HFFc6 (cell line): ENCODE data around the gene RECQL. TPM values are rescaled to one million over a fixed set of nuclear protein-coding genes. Genes with fewer than 3 reads are reported as not detected.

Experiments used
- DNase-seq: peaks from one replicate; pipeline ENCODE4 v3.0.0-alpha.2; 2018
- H3K27ac Mint-ChIP-seq: 2 replicates; pipeline ENCODE4 v1.8.0; 2020; ENCODE audit warnings: mild to moderate bottlenecking, mixed read lengths
- H3K27me3 Mint-ChIP-seq: 2 replicates; pipeline ENCODE4 v1.8.0; 2021; ENCODE audit warnings: mild to moderate bottlenecking, moderate library complexity, mixed read lengths; ENCODE audit not compliant: insufficient read depth
- H3K36me3 Mint-ChIP-seq: 2 replicates; pipeline ENCODE4 v1.8.0; 2021; ENCODE audit warnings: low read depth, mixed read lengths
- H3K4me1 Mint-ChIP-seq: 2 replicates; pipeline ENCODE4 v1.8.0; 2020; ENCODE audit warnings: low read depth, mixed read lengths
- H3K4me3 Mint-ChIP-seq: 2 replicates; pipeline ENCODE4 v1.8.0; 2020; ENCODE audit warnings: mild to moderate bottlenecking, moderate library complexity, mixed read lengths
- H3K9me3 Mint-ChIP-seq: 2 replicates; pipeline ENCODE4 v1.8.0; 2020; ENCODE audit warnings: mild to moderate bottlenecking, mixed read lengths
- total RNA-seq, 6 experiments: library from RNA; stranded (reverse); fragmentation: NEBNext Ultra II Directional; extraction: Animal tissue kit (Norgen Biotek cat#: 25700); gene quantifications; 2 replicates in 1 of 6; 3 replicates in 5 of 6; pipeline ENCODE4 v1.2.3, GENCODE V29; 2021
- TF ChIP-seq, protein P1 (sequence below): fragments of 200-600 bp; sonication (generic); IDR thresholded peaks from 2 replicates; pipeline ENCODE4 v1.5.0; 2021; ENCODE audit warnings: antibody characterized with exemption, mild to moderate bottlenecking

Gene RECQL
- total RNA-seq, 6 experiments from 2014 or later: 34.9 to 43.6 (median 39.2) TPM

DNA sequence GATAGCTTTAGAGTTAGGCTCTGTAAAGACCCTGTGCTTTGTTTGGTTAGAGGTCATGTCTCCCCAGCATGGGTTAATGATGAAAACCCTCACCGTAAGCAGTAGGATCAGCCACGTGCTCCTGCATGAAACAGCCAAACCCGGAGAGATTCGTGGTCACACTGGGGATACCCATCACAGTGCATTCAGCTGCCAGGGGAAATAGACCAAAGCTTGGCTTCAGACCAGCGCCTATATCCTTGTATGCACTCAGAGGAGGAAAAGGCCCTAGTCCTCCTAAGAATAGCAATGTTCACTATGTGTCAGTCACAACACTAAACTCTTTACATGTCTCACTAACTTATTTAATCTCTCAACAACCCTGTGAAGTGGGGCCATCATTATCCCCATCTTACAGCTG lies 41.0 kb upstream of the RECQL start:
- Mint-ChIP-seq H3K4me1 (peaks cover 13% of the 10 kb centered on the region), H3K27me3 (peaks cover 1% of the 10 kb centered on the region; the same call in 1 of the 2 replicates), H3K36me3 (no peaks in the 10 kb centered on the region), H3K27ac (no peak overlapping the region), H3K4me3 (no peak overlapping the region), H3K9me3 (no peaks in the 10 kb centered on the region)
- no peak for DNase-seq
- TF ChIP-seq, protein P1, sequence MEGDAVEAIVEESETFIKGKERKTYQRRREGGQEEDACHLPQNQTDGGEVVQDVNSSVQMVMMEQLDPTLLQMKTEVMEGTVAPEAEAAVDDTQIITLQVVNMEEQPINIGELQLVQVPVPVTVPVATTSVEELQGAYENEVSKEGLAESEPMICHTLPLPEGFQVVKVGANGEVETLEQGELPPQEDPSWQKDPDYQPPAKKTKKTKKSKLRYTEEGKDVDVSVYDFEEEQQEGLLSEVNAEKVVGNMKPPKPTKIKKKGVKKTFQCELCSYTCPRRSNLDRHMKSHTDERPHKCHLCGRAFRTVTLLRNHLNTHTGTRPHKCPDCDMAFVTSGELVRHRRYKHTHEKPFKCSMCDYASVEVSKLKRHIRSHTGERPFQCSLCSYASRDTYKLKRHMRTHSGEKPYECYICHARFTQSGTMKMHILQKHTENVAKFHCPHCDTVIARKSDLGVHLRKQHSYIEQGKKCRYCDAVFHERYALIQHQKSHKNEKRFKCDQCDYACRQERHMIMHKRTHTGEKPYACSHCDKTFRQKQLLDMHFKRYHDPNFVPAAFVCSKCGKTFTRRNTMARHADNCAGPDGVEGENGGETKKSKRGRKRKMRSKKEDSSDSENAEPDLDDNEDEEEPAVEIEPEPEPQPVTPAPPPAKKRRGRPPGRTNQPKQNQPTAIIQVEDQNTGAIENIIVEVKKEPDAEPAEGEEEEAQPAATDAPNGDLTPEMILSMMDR: no peak

DNA sequence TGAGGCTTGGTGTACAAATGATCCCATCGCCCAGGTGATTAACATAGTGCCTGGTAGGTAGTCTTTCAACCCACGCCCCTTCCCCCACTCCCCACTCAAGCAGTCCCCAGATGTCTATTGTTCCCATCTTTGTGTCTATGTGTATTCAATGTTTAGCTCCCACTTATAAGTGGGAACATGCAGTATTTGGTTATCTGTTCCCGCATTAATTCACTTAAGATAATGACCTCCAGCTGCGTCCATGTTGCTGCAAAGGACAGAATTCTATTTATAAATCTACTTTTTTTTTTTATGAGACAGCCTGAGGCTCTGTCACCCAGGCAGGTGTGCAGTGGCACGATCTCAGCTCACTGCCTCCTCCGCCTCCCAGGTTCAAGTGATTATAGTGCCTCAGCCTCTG lies 40.3 kb upstream of the RECQL start:
- Mint-ChIP-seq H3K4me1 (peaks cover 6% of the 10 kb centered on the region), H3K27me3 (peaks cover 1% of the 10 kb centered on the region; the same call in 1 of the 2 replicates), H3K4me3 (no peak overlapping the region), H3K9me3 (no peaks in the 10 kb centered on the region), H3K27ac (no peak overlapping the region), H3K36me3 (no peaks in the 10 kb centered on the region)
- TF ChIP-seq, protein P1: no peak
- no peak for DNase-seq

DNA sequence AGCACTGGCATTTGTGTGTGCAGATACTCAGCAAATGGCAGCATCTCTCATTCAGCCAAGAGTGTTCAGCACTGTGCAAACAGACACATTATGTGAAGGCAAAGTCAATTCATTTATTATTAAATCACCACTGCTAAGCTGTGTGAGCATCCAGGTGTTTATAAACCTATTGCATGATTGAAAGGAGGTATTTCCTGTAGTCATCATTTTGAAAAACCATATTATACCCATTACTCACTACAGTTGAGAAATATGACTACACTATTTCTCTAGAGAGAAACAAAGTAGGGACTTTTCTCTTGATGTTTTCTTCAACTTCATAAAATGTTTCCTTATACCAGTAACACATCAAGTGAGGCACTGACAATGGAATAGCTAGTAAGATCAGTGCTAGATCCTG lies 38.4 kb upstream of the RECQL start:
- TF ChIP-seq, protein P1: no peak
- no peak for DNase-seq
- no peaks in the 10 kb centered on the region for H3K9me3 Mint-ChIP-seq
- peaks cover 1% of the 10 kb centered on the region for H3K27me3 Mint-ChIP-seq
- H3K27ac Mint-ChIP-seq: no peak overlapping the region
- no peaks in the 10 kb centered on the region for H3K4me1 Mint-ChIP-seq
- H3K36me3 Mint-ChIP-seq: no peaks in the 10 kb centered on the region
- no peak overlapping the region for H3K4me3 Mint-ChIP-seq

DNA sequence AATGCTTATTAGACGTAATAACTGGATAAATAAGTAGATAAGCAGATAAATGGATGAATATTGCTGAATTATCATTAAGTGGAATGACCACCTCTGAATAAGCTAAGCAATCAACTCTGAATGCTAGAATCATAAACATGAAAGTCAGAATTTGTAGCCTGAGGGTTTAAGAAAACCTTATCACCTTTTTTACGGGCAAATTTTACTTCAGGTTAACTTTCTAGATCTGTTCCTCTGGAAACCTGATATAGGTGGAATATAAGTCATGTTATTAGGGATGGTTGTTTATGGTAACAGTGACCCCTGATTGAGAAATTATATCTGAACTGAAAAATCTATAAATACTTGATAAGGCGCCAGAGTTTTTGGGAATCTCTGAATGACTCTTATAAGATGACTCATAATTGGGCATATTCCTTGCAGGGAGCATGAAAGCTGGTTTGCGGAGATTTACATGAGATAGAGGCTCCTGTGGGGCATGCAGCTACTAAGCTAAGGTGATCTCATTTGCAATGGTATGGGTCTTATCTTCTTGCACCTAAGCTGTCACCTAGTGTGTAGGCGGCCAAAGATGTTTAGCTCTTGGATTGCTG lies 36.7 kb upstream of the RECQL start:
- no peaks in the 10 kb centered on the region for H3K4me1 Mint-ChIP-seq
- no peak overlapping the region for H3K4me3 Mint-ChIP-seq
- no peaks in the 10 kb centered on the region for H3K36me3 Mint-ChIP-seq
- H3K9me3 Mint-ChIP-seq: no peaks in the 10 kb centered on the region
- TF ChIP-seq, protein P1: no peak
- H3K27me3 Mint-ChIP-seq: peaks cover 6% of the 10 kb centered on the region
- DNase-seq: no peak
- no peak overlapping the region for H3K27ac Mint-ChIP-seq

DNA sequence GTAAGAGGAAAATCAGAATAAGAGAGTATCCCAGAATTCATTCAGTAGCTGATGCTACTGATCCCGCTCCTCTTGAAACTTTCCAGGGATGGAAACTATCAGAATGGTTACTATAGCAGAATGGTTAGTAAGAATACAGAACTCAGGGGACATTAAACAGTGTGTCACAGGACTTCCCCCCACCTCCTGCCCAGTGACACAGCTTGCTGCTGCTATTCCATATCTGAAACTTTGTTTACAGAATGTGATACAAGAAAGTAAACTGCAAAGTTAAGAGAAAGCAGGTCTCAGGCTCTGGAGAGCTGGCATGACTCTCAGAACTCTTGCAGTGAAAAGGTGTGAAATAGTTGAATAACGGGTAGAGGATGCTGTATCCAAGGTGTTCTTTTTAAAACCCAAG lies 28.0 kb upstream of the RECQL start:
- Mint-ChIP-seq H3K4me1 (no peaks in the 10 kb centered on the region), H3K27ac (no peak overlapping the region), H3K4me3 (no peak overlapping the region), H3K27me3 (peaks cover 16% of the 10 kb centered on the region), H3K36me3 (no peaks in the 10 kb centered on the region), H3K9me3 (no peaks in the 10 kb centered on the region)
- TF ChIP-seq, protein P1: no peak
- no peak for DNase-seq
